GM21447 (cell line): ENCODE results near the gene EFCAB6.

ENCODE experiments used
- ATAC-seq: cut with Tn5 transposase; IDR thresholded peaks from one replicate; pipeline ENCODE4 v1.9.1; 2021; ENCODE audit not compliant: unreplicated experiment

Gene EFCAB6

DNA sequence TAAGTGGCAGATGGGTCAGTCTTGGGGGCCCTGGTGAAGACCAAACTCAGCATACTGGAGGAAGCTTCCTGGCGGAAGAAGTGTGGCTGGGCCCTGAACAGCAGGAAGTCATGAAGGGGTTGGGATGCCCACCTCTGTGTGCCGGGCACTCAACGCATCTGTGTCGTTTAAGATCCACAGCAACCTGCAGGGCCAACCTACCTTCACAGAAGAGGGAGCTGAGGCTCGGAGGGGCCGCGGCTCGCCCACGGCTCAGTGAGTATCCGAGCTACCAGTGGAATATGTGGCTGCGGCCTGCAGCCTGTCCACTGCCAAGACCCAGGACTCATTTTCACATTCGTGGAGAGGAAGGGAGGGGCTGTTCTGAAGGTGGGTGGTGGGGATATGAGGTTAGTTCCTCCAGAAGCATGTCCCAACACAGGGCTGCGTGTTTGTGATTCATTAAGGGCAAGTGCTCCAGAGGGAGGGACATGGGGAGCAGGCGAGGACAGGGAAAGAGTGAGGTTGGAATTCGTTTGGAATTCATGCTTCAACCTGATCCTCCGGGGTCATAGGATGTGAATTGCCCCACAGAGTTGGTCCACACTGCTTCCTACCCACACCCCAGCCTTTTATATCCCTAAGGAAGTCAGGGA, 300.7 kb downstream of the EFCAB6 start:
- ATAC-seq = no peak

DNA sequence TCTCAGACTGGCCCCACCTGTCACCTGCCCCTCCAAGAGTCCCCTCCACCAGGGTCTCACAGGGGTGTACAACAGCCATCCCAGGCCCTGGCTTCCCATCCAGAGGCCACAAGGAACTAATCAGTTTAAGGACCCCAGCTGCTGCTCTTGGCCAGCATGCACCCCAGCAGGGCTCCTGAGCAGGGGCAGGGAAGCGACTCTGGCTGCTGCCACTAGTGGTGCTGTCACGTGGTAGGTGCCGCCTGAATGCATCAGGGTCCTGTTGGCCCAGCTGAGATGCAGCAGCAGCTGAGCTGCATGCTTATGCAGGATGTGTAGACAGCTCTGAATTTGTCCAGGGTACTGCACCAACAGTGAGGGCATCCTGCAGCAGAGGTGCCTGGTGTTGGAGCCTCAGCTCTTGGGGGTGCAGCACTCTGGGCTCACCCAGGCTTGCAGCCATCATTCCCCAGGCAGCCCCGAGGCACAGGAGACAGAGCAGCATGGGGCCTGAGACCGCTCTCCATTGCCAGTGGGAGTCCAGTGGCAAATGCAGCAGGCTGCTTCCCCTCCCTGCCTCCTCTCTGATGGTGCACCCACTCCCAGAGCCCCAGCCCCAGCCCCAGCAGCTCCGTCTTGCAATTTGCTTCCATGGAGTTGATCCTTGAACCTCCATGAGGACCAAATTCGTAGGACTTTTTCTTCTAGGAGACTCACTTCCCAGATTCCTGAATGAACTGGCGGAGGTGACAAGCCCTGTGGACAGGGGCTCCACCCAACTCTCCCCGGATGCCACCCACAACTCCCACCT, 301.6 kb downstream of the EFCAB6 start:
- ATAC-seq = no peak

DNA sequence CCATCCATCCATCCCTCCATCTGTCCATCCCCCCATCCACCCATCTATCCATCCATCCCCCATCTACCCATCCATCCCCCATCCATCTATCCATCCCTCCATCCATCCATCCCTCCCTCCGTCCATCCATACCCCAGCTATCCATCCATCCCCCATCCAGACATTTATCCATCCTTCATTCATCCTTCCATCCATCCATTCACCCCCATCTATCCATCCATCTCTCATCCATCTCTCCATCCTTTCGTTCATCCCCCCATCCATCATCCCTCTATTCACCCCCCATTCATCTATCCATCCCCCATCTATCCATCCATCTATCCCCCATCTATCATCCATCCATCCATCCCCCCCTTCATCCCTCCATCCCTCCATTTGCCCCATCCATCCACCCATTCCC, 302.8 kb downstream of the EFCAB6 start:
- ATAC-seq = no peak

DNA sequence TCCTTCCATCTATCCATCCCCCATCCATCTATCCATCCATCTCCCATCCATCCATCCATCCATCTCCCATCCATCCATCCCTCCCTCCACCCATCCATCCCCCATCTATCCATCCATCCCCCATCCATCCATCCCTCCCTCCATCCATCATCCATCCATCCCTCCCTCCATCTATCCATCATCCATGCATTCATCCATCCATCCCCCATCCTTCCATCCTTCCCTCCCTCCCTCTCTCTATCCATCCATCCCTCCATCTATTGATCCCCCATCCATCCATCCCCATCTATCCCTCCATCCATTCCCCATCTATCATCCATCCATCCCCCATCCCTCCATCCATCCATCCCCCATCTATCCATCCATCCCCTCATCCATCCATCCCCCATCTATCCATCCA, 303.6 kb downstream of the EFCAB6 start:
- no peak for ATAC-seq

DNA sequence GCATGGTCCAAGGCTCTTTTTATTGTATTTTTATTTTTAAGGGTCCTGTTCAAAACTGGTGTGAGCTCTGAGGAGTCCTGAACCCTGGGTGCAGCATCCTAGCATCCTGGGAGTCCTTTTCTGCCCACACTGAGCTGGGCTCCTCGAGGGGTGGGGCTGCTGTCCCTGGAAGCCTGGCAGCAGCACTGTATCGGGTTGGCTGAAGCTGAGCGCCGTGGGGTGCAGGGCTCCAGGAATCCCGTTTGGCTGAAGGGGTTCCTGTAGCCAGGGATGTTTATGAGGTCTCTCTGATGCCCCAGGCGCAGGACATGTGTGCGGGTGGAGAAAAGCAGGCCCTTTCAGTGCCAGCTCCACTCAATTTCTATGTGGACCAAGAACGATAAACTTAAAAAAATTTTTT, 304.9 kb downstream of the EFCAB6 start:
- no peak for ATAC-seq

DNA sequence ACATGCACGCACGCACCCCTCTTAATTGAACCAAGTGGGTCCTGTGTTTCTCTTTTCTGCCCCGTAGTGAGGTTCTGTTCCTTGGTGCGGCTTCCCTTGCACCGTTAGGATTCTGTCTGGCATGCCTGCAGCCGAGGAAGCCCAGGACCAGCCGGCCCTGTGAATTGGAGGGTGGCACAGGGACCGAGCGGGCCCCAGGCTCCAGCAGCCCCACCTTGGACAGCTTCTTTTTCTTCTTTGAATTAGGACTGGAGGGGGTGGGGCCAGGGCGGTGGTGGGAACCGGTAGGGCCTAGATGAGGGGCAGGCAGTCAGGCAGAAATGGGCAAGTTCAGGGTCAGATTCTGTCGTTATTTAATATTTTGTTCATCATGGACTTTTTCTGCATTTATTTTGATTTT, 305.6 kb downstream of the EFCAB6 start:
- no peak for ATAC-seq

DNA sequence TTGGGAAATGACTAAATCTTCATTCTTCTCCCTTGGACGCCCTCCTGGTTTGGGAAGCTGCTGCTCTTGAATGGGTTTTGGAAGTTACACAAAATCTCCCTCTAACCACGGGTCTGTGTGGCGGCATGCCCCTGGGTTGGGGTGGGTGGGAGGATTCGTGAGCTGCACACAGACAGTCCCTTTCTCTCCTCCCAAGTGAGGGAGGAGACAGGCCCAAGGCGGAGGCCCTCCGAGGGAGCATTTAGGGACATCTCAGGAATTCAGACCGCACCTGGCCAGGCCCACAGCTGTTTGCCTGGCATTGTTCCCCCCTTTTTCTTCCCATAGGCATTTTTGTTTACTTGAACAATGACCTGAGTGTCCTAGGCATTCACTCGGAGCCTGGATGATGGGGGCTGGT, 306.2 kb downstream of the EFCAB6 start:
- ATAC-seq = no peak

DNA sequence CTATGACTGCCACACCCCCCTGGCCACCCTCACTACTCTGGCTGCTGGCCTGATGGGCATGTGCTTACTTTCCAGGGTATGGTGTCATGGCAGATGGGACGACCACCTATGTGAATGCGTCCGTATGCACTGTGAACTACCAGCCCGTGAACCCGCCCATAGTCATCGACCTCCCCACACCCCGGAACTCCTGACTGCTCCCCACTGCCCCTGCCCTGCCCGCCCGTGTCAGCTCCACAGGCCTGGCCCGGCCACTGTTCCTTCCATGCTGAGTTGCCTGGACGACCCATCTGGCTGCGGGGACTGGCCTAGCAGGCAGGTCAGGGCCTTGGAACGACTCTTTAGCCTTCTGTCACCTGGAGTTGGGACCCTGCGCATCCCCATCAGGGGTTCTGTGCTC, 306.7 kb downstream of the EFCAB6 start:
- no peak for ATAC-seq

DNA sequence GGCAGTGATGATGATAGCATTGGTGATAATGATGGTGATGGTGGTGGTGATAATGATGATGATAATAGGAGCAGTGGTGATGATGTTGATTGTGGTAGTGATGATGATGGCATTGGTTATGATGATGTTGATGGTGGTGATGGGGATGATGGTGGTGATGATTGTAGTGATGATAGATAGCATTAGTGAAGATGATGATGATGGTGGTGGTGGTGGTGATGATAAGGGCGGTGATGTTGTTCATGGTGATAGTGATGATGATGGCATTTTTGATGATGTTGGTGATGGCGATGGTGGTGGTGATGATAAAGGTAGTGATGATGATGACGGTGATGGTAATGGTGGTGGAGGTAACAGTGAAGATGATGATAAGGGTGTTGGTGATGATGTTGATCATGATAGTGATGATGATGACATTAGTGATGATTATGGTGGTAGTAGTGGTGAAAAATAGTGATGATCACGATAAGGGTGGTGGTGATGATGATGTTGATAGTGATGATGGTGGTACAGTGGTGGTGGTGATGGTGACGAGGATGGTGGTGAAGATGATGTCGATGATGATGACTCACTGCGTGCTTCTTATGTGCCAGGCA, 307.3 kb downstream of the EFCAB6 start:
- ATAC-seq = no peak

DNA sequence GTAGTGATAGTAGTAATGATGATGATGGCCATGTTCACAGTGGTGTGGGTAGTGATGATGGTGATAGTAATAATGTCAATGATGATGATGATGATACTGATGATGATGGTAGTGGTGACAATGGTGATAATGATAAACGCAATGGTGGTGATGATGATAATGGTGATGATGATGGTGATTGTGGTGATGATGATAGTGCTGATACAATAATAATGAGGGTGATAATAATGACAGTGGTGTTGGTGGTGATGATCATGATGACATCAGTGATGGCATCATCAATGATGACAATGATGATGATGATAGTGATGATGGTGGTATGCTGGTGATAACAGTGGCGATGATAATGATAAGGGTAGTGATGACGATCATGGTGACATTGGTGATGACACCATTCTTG, 308.0 kb downstream of the EFCAB6 start:
- ATAC-seq = no peak

DNA sequence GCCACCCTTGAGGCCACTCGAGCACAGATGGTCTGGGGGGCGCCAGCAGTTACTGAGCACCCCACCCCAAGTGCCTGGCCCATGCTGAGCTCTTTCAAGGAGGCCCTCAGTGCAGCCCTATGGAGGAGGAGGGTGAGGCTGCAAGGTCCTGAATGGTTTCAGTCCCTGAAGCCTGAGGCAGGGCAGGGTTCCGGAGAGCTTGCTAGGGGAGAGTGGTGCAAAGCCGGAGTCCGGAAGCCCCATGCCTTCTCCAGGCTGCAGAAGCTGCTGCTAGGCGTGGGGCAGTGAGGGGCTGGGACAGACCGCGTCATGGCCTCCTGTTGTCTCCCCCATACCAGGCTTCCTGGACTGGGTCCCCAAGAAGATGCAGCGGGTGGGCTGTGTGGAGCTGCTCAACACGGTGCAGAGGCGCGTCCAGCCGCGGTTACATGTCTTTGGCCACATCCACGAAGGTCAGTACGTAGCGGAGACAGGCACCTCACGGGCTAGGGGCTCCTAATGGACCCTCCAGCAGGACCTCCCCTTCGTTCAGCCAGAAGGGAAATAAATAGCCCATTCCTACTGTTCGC, 309.7 kb downstream of the EFCAB6 start:
- no peak for ATAC-seq

DNA sequence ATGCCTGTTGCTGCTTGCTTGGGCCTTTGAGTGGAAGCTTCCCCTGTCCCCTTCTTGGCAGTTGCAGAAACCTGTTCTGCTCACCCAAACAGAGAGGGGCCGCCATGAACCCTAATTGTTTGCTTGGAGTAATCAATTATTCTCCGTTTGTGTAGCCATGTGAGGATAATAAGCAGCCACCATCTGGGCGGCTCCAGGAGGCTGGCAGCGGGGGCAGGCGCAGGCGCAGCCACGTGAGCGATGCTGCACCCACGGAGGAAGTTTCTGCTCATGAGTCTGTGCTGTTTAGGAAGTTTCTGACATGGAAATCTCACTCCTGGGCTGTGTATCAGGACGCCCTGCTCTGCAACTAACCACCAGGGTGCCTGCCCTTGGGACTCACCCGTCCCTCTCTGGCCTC, 310.2 kb downstream of the EFCAB6 start:
- no peak for ATAC-seq

DNA sequence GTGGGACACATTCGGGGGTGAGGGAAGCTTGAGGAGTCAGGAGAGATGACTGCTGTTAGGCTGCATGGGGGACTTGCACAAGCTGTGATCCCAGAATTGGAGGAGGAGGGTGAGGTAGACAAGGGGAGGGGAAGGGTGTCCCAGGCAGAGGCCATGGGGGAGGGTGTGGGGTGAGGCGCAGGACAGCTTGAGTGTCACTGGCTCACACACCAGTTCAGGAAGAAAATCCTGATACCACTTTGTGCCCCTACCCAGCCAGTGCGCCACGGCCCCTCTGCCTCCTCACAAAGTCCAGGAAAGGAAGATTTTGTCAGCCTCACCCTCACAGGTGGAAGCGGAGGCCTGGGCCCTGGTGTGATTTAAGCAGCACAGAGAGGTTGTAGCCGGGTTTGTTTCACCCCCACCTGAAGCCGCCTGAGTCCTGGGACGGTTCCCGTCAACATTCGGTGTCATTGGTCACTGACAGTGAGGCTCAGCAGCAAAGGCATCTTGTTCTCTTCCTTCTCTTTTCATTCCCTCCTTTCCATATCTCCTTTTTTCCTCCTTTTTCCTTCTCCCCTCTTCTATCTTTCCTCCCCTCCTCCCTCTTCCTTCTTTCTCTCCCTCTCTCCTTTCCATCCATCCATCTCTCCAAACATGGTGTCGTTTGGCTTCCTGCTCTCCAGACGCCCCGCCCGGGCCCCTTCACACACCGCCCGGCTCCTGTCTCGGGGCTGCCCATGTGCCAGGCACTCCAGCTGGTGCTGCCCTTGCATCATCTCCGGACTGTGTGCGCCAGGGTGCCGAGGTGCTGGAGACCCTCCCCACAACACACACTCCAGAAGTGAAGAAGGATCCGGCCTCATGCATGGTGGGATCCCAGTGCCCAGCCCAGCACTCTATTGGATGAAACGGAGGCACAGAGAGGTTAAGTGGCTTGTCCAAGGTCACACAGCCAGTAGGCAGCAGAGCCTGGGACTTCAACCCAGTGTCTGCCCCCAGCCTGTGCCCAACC, 311.0 kb downstream of the EFCAB6 start:
- no peak for ATAC-seq

DNA sequence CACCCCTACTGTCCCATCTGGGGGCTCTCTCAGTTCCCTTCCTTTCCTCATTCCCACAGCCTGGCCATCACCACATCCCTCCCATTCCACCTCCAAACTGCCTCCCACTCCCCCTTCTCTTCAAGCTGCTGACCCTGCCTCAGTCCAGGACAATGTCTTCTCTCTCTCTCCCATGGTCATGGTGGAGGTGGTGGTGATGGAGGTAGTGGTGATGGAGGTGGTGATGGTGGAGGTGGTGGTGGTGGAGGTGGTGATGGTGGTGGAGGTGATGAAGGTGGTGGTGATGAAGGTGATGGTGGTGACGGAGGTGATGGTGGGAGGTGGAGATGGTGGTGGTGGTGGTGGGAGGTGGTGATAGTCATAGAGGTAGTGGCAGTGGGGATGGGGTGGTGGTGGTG, 313.2 kb downstream of the EFCAB6 start:
- ATAC-seq = no peak

DNA sequence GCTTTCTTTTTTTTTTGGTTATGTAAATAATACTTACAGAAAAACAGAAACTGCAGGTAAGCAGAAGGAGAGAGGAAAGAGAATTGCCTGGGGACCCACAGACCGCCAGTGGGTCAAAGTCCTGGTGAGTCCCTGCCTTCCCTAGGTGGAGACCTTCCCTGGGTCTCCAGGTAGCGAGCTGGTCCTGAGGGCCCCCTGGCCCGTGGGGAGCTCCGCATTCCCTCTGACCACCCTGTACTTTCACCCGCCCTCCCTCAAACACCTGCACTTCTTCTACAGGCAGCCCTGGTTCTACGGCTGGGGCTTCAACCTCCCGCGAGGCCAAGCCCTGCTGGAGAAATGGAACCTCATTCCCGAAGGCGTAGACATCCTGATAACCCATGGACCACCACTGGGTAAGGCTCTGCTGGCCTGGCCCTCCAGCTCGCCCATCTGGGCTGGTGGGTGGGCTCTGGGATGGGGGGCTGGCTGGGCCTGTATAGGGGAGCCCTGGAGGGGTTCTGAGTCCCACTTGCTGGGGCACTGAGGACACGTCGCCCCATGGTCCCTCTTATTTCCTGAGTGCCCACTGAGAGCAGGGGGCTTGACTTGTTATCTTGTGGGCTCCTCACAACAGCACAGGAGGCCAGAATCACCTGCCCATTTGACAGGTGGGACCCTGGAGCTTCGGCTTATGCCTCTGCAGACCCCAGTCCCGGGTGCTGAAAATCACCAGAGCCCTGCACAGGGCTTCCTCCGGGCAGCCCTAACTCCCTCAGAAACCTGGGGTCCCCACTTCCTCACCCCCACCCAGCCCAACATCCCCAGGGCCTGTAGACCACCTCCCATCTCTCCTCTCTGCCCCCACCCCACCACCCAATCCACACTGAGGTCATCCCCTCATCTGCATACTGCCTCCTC, 313.9 kb downstream of the EFCAB6 start:
- no peak for ATAC-seq

DNA sequence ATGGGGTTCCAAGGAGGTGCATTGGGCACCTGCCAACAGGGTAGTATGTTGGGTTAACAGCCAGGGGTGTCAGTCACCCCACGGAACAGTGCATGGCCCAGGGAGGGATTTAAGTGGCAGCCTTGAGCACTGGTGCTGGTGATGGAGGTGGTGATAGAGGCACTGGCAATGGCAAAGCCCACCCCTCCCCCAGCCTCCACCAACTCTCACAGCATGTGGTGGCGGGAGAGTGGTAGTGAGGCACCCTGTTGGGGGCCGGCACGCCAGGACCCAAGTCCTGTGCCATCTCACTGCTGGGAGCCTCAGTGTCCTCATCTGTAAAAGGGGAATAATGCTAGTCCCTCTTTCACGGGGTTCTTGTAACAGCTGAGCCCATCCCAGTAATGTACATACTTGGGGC, 318.8 kb downstream of the EFCAB6 start:
- ATAC-seq = no peak

DNA sequence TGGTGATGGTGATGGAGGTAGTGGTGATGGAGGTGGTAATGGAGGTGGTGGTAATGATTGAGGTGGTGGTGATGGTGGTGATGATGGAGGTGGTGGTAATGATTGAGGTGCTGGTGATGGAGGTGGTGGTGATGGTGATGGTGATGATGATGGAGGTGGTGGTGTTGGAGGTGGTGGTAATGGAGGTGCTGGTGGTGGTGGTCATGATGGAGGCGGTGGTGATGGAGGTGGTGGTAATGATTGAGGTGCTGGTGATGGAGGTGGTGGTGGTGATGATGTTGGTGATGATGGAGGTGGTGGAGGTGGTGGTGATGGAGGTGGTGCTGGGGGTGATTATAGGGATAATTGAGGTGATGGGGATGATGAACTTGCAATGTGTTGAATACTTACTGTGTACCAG, 320.4 kb downstream of the EFCAB6 start:
- no peak for ATAC-seq

DNA sequence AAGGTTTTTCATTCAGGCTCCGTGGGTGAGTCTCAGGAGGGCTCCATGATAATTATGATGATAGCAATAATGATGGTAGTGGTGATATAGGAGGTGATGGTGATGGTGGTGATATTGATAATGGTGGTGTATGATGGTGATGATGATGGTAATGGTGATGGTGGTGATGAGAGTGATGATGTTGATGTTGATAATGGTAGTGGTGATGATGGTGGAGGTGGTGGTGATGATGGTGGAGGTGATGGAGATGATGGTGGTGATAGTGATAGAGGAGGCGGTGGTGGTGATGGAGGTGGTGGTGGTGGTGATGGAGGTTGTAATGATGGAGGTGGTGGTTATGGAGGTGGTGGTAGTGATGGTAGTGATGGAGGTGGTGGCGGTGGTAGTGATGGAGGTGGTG, 320.9 kb downstream of the EFCAB6 start:
- no peak for ATAC-seq

DNA sequence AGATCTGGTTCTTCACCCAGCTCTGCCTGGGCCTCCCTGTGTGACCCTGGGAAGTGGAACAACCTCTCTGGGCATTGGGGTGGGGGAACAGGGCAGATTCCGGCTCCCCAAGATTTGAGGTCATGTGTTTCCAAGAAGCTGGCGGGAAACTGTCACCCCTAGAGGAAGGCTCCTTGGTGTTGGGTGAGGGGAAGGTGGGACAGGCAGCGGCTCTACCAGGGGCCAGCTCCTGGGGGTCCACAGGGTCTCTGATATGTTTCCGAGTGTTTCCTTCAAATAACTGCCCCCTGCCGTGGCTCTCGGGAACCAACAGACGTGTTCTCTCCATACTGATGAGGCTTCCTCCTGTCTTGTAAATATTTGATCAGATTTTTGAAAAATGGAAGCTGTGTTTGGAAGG, 321.8 kb downstream of the EFCAB6 start:
- ATAC-seq = no peak

DNA sequence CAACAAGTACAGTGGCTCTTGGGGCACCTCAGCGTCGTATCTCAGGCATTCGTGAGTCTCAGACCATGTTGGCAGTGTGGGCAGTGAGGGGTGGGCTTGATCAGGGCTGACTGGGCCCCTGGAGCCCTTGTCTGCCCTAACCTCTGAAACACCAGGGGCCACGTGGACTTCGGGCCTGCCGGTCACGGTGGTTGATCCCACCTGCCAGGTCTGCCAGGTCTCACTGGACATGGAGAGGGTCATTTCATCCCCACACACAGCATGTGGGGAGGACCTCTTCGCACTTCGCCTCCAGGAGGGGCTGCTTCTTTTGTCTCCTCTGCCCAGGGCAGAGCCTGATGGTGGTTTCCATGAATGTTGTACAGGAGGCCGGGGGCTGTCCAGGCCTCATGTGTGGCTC, 323.2 kb downstream of the EFCAB6 start:
- ATAC-seq = no peak
